Common myeloid progenitor, CD34-positive (primary cell): ENCODE data around the gene CMTM3.

ENCODE experiments used
- CTCF ChIA-PET: fragments of 350-600 bp; sonication (Branson Sonifier 250); formaldehyde crosslinking; loops from one replicate; lab custom pipeline; 2021; ENCODE audit warnings: antibody characterized with exemption; lab: Charles Lee
- POLR2A ChIA-PET: fragments of 350-600 bp; sonication (Branson Sonifier 250); formaldehyde crosslinking; loops from one replicate; lab custom pipeline; 2021; ENCODE audit warnings: antibody characterized with exemption; lab: Charles Lee
- DNase-seq, 3 donors: peaks; one replicate each; pipeline versions ENCODE4 v3.0.0 to v3.0.0-alpha.2; 2013
- H3K27ac ChIP-seq, 2 experiments: 1 replicate in 1 of 2; 2 replicates in 1 of 2; pipeline ENCODE4 v1.7.0; 2013; ENCODE audit warnings: inconsistent platforms in 2 of 2, low read length in 2 of 2, mild to moderate bottlenecking in 2 of 2, low read depth in 1 of 2, moderate library complexity in 1 of 2; ENCODE audit not compliant: severe bottlenecking in 2 of 2, insufficient read depth in 1 of 2, poor library complexity in 1 of 2
- H3K27me3 ChIP-seq, 5 experiments: replicated peaks in 2 of 5; 1 replicate in 3 of 5; 2 replicates in 2 of 5; pipeline versions ENCODE4 v1.6.1 to v1.7.0; 2013; ENCODE audit warnings: low read length in 4 of 5, mild to moderate bottlenecking in 2 of 5, moderate library complexity in 2 of 5, inconsistent platforms in 1 of 5; ENCODE audit not compliant: insufficient read depth in 5 of 5, control insufficient read depth in 4 of 5
- H3K36me3 ChIP-seq, 4 experiments: 1 replicate in 2 of 4; 2 replicates in 2 of 4; pipeline versions ENCODE4 v1.6.1 to v1.7.0; 2013; ENCODE audit warnings: low read length in 3 of 4, control low read depth in 1 of 4, mild to moderate bottlenecking in 1 of 4; ENCODE audit not compliant: control insufficient read depth in 4 of 4, insufficient read depth in 4 of 4
- H3K4me1 ChIP-seq, 4 experiments: 1 replicate in 3 of 4; 2 replicates in 1 of 4; pipeline versions ENCODE4 v1.6.1 to v1.7.1; 2013; ENCODE audit warnings: low read length in 3 of 4, mild to moderate bottlenecking in 3 of 4, control low read depth in 1 of 4, inconsistent platforms in 1 of 4, moderate library complexity in 1 of 4; ENCODE audit not compliant: control insufficient read depth in 4 of 4, insufficient read depth in 4 of 4; ENCODE audit errors: control extremely low read depth in 1 of 4
- H3K4me3 ChIP-seq, 7 experiments: 1 replicate in 4 of 7; 2 replicates in 3 of 7; pipeline versions ENCODE4 v1.5.1 to v1.7.0; 2013; ENCODE audit warnings: mild to moderate bottlenecking in 7 of 7, low read length in 6 of 7, moderate library complexity in 6 of 7, inconsistent platforms in 2 of 7, low read depth in 2 of 7, control low read depth in 1 of 7; ENCODE audit not compliant: insufficient read depth in 4 of 7, control insufficient read depth in 1 of 7; ENCODE audit errors: extremely low read depth in 1 of 7
- H3K9me3 ChIP-seq, 5 experiments: 1 replicate in 4 of 5; 2 replicates in 1 of 5; pipeline versions ENCODE4 v1.6.1 to v1.7.1; 2013; ENCODE audit warnings: low read length in 4 of 5, mild to moderate bottlenecking in 2 of 5, inconsistent platforms in 1 of 5, low read depth in 1 of 5, moderate library complexity in 1 of 5; ENCODE audit not compliant: control insufficient read depth in 4 of 5, insufficient read depth in 2 of 5; ENCODE audit errors: control extremely low read depth in 1 of 5
- WGBS: methylation state at CpG from one replicate; pipeline ENCODE4 v1.1.5; 2013; ENCODE audit not compliant: insufficient coverage; 5-methylcytosine and 5-hydroxymethylcytosine counted together

CMTM3 gene

GRCh38 chr16:66640724-66641314, 36.3 kb downstream of the CMTM3 start:
- Histone ChIP-seq H3K4me1 (no peaks in the 10 kb centered on the region), H3K9me3 (no peaks in the 10 kb centered on the region), H3K27me3 (no peaks in the 10 kb centered on the region), H3K36me3 (peaks cover 0 to 2% (median 0%) of the 10 kb centered on the region in 4 experiments), H3K27ac (no peak overlapping the region), H3K4me3 (no peak overlapping the region)
- CTCF ChIA-PET, result interaction anchor here (0.8 to 5.4 kb wide), 3 partner anchors 8 to 52 kb away, joined by 3 to 32 read pairs (median 4); no protein-coding TSS in a partner anchor
- no peak for DNase-seq
- POLR2A ChIA-PET, result no interaction called here
- 94% methylated on average over 3 of the region's 3 CpGs for WGBS

GRCh38 chr16:66641387-66641786, 36.9 kb downstream of the CMTM3 start:
- no peak for DNase-seq
- H3K27me3 ChIP-seq, result no peaks in the 10 kb centered on the region
- no peaks in the 10 kb centered on the region for H3K4me1 ChIP-seq
- ChIA-PET POLR2A (no interaction called here), CTCF (interaction anchor here (5.4 kb wide), 1 partner anchor 10 kb away, joined by 32 read pairs; no protein-coding TSS in a partner anchor)
- no peaks in the 10 kb centered on the region for H3K9me3 ChIP-seq
- no peak overlapping the region for H3K4me3 ChIP-seq
- no peaks in the 10 kb centered on the region for H3K36me3 ChIP-seq
- no CpG with 5 or more reads among the region's 1 CpG for WGBS
- no peak overlapping the region for H3K27ac ChIP-seq

- Histone ChIP-seq H3K4me3 (no peak overlapping the region), H3K36me3 (no peaks in the 10 kb centered on the region), H3K9me3 (no peaks in the 10 kb centered on the region), H3K4me1 (peaks cover 0 to 10% (median 9%) of the 10 kb centered on the region in 4 experiments), H3K27me3 (no peaks in the 10 kb centered on the region), H3K27ac (no peak overlapping the region)
- 100% methylated on average over 1 of the region's 1 CpG for WGBS
- POLR2A ChIA-PET, result no interaction called here
- CTCF ChIA-PET, result interaction anchor here (1.2 to 1.7 kb wide), 3 partner anchors 9 to 34 kb away, joined by 3 to 5 read pairs (median 5); no protein-coding TSS in a partner anchor
- DNase-seq, result no peak
These were observed 43.4 kb downstream of the CMTM3 start for GRCh38 chr16:66647866-66648265.

GRCh38 chr16:66649167-66649566, 44.7 kb downstream of the CMTM3 start:
- peaks cover 3 to 12% (median 9%) of the 10 kb centered on the region in 4 experiments for H3K4me1 ChIP-seq
- DNase-seq, result no peak
- H3K4me3 ChIP-seq, result no peak overlapping the region
- H3K9me3 ChIP-seq, result no peaks in the 10 kb centered on the region
- H3K36me3 ChIP-seq, result no peaks in the 10 kb centered on the region
- H3K27me3 ChIP-seq, result no peaks in the 10 kb centered on the region
- no CpG with 5 or more reads among the region's 2 CpGs for WGBS
- POLR2A ChIA-PET, result no interaction called here
- CTCF ChIA-PET, result interaction anchor here (0.8 to 1.7 kb wide), 7 partner anchors 9 to 36 kb away, joined by 3 to 5 read pairs (median 3); no protein-coding TSS in a partner anchor
- no peak overlapping the region for H3K27ac ChIP-seq

- H3K27me3 ChIP-seq, result no peaks in the 10 kb centered on the region
- CTCF ChIA-PET, result interaction anchor here (0.9 to 4.0 kb wide), 11 partner anchors 8 to 82 kb away, joined by 3 to 51 read pairs (median 4); no protein-coding TSS in a partner anchor
These were observed 45.2 kb downstream of the CMTM3 start for GRCh38 chr16:66649636-66650205.

GRCh38 chr16:66650707-66651473, 46.4 kb downstream of the CMTM3 start:
- Histone ChIP-seq H3K27ac (no peak overlapping the region), H3K27me3 (no peaks in the 10 kb centered on the region), H3K36me3 (no peaks in the 10 kb centered on the region), H3K4me1 (peaks cover 4 to 15% (median 9%) of the 10 kb centered on the region in 4 experiments), H3K4me3 (peak overlapping the region in 4 of 7 experiments; percentile 29 to 73 (median 56)), H3K9me3 (no peaks in the 10 kb centered on the region)
- DNase-seq, result peak; percentile 88 to 94 (median 93)
- 32% methylated on average over 15 of the region's 18 CpGs for WGBS
- POLR2A ChIA-PET, result interaction anchor here (0.6 to 1.0 kb wide), 2 partner anchors 10 to 49 kb away, joined by 5 to 12 read pairs; no protein-coding TSS in a partner anchor
- CTCF ChIA-PET, result interaction anchor here (0.5 to 4.0 kb wide), 31 partner anchors 8 to 267 kb away, joined by 3 to 51 read pairs (median 4); partner anchors contain the start of gene DYNC1LI2

More at GRCh38 chr16:66649636-66650205, 45.2 kb downstream of the CMTM3 start:
- no peak for DNase-seq
- Histone ChIP-seq H3K36me3 (no peaks in the 10 kb centered on the region), H3K9me3 (no peaks in the 10 kb centered on the region), H3K4me3 (no peak overlapping the region), H3K27ac (no peak overlapping the region), H3K4me1 (peaks cover 4 to 15% (median 9%) of the 10 kb centered on the region in 4 experiments)
- POLR2A ChIA-PET, result no interaction called here
- 82% methylated on average over 5 of the region's 9 CpGs for WGBS
